GM23338 (cell line): ENCODE results near the gene SRPK1. TPM values are rescaled to one million over a fixed set of nuclear protein-coding genes. Genes with fewer than 3 reads are reported as not detected.

Source experiments
- ATAC-seq: fragments of 200-7000 bp; cut with Tn5 transposase; 3 replicates; pipeline ENCODE4 v1.9.1; 2020
- DNase-seq: peaks from one replicate; pipeline ENCODE4 v3.0.0-alpha.2; 2015; ENCODE audit warnings: low spot score
- H2AFZ ChIP-seq: fragments of 200-600 bp; sonication (generic); 2 replicates; pipeline ENCODE4 v1.8.0; 2016; ENCODE audit warnings: antibody characterized with exemption, mild to moderate bottlenecking, moderate library complexity
- H3F3A ChIP-seq: fragments of 200-600 bp; sonication (generic); replicated peaks from 2 replicates; pipeline ENCODE4 v1.8.0; 2017; ENCODE audit warnings: antibody characterized with exemption, mixed run types, low read depth
- H3K27ac ChIP-seq: fragments of 200-600 bp; sonication (generic); 2 replicates; pipeline ENCODE4 v1.6.1; 2016; ENCODE audit warnings: low read depth
- H3K27me3 ChIP-seq: fragments of 200-600 bp; sonication (generic); 2 replicates; pipeline ENCODE4 v1.8.0; 2016; ENCODE audit warnings: mild to moderate bottlenecking, mixed run types, moderate library complexity; ENCODE audit not compliant: insufficient read depth
- H3K36me3 ChIP-seq: fragments of 200-600 bp; sonication (generic); 2 replicates; pipeline ENCODE4 v1.8.0; 2016; ENCODE audit warnings: mild to moderate bottlenecking; ENCODE audit not compliant: insufficient read depth
- H3K4me1 ChIP-seq: fragments of 200-600 bp; sonication (generic); 2 replicates; pipeline ENCODE4 v1.8.0; 2016; ENCODE audit warnings: mild to moderate bottlenecking, moderate library complexity; ENCODE audit not compliant: insufficient read depth
- H3K4me2 ChIP-seq: fragments of 200-600 bp; sonication (generic); 2 replicates; pipeline ENCODE4 v1.7.1; 2017; ENCODE audit warnings: mixed run types
- H3K4me3 ChIP-seq: fragments of 200-600 bp; sonication (generic); 2 replicates; pipeline ENCODE4 v1.6.1; 2016; ENCODE audit warnings: mixed run types
- H3K79me2 ChIP-seq: fragments of 200-600 bp; sonication (generic); replicated peaks from 2 replicates; pipeline ENCODE4 v1.8.0; 2017; ENCODE audit warnings: mild to moderate bottlenecking; ENCODE audit not compliant: insufficient read depth
- H3K9me2 ChIP-seq: fragments of 200-600 bp; sonication (generic); 2 replicates; pipeline ENCODE4 v1.8.0; 2017; ENCODE audit not compliant: insufficient read depth
- H4K20me1 ChIP-seq: fragments of 200-600 bp; sonication (generic); replicated peaks from 2 replicates; pipeline ENCODE4 v1.8.0; 2017; ENCODE audit warnings: mild to moderate bottlenecking; ENCODE audit not compliant: insufficient read depth
- H3K27ac Mint-ChIP-seq: 2 replicates; pipeline ENCODE4 v1.8.0; 2020; ENCODE audit warnings: inconsistent platforms, mild to moderate bottlenecking, moderate library complexity, mixed read lengths
- H3K27me3 Mint-ChIP-seq: 3 replicates; pipeline ENCODE4 v1.8.0; 2022; ENCODE audit warnings: low read depth, mild to moderate bottlenecking, moderate library complexity, mixed read lengths, inconsistent platforms; ENCODE audit not compliant: insufficient read depth, poor library complexity
- H3K36me3 Mint-ChIP-seq: 3 replicates; pipeline ENCODE4 v1.8.0; 2021; ENCODE audit warnings: low read depth, mild to moderate bottlenecking, inconsistent platforms, moderate library complexity, mixed read lengths
- H3K4me1 Mint-ChIP-seq: 3 replicates; pipeline ENCODE4 v1.8.0; 2020; ENCODE audit warnings: mild to moderate bottlenecking, inconsistent platforms, mixed read lengths
- H3K4me3 Mint-ChIP-seq: 3 replicates; pipeline ENCODE4 v1.8.0; 2021; ENCODE audit warnings: moderate library complexity, mild to moderate bottlenecking, inconsistent platforms, mixed read lengths
- H3K9me3 Mint-ChIP-seq: 3 replicates; pipeline ENCODE4 v1.8.0; 2020; ENCODE audit warnings: moderate library complexity, mild to moderate bottlenecking, inconsistent platforms, mixed read lengths
- EZH2 ChIP-seq: fragments of 200-600 bp; sonication (generic); IDR thresholded peaks from one replicate; pipeline ENCODE4 v1.8.0; 2017; ENCODE audit warnings: antibody characterized with exemption, mild to moderate bottlenecking, low read depth; ENCODE audit not compliant: unreplicated experiment
- EZH2phosphoT487 ChIP-seq: fragments of 200-600 bp; sonication (generic); IDR thresholded peaks from one replicate; pipeline ENCODE4 v1.8.1; 2018; ENCODE audit warnings: antibody characterized with exemption; ENCODE audit not compliant: unreplicated experiment
- JUNB ChIP-seq: IDR thresholded peaks from one replicate; pipeline ENCODE4 v1.6.1; 2016; ENCODE audit warnings: antibody characterized with exemption; ENCODE audit not compliant: unreplicated experiment
- NANOG ChIP-seq: IDR thresholded peaks from 2 replicates; pipeline ENCODE4 v1.6.1; 2016; ENCODE audit warnings: antibody characterized with exemption, borderline replicate concordance
- POLR2AphosphoS5 ChIP-seq: IDR thresholded peaks from 2 replicates; pipeline ENCODE4 v1.6.1; 2016; ENCODE audit warnings: antibody characterized with exemption, low read depth
- STAT1 ChIP-seq: IDR thresholded peaks from one replicate; pipeline ENCODE4 v1.6.1; 2016; ENCODE audit warnings: antibody characterized with exemption; ENCODE audit not compliant: unreplicated experiment
- ZNF114 ChIP-seq: fragments of 250-450 bp; sonication (Bioruptor Pico); IDR thresholded peaks from 2 replicates; pipeline ENCODE4 v1.5.0; 2020; ENCODE audit warnings: mild to moderate bottlenecking, moderate library complexity
- ZNF331 ChIP-seq: fragments of 250-450 bp; sonication (Bioruptor Pico); IDR thresholded peaks from 2 replicates; pipeline ENCODE4 v1.5.0; 2020; ENCODE audit warnings: low read depth, mild to moderate bottlenecking, moderate library complexity
- polyA plus RNA-seq: library from polyadenylated mRNA; unstranded; fragments of >200 nt; fragmentation: Nextera tagmentation; extraction: Ambion mirVana; gene quantifications from 2 replicates; pipeline ENCODE4 v1.2.1, GENCODE V29; 2016
- total RNA-seq: library from RNA; depleted of rRNA; stranded (reverse); fragments of >200 nt; shearing (Covaris generic); gene quantifications from 2 replicates; pipeline ENCODE4 v1.2.3, GENCODE V29; 2014
- TF ChIP-seq, protein P1 (sequence below): fragments of 250-450 bp; sonication (Bioruptor Pico); IDR thresholded peaks from 2 replicates; pipeline ENCODE4 v1.5.0; 2020; ENCODE audit warnings: mild to moderate bottlenecking, moderate library complexity
- TF ChIP-seq, protein P2 (sequence below): IDR thresholded peaks from one replicate; pipeline ENCODE4 v1.6.1; 2018; ENCODE audit warnings: antibody characterized with exemption; ENCODE audit not compliant: unreplicated experiment
- TF ChIP-seq, protein P3 (sequence below): IDR thresholded peaks from 2 replicates; pipeline ENCODE4 v1.6.1; 2016; ENCODE audit warnings: antibody characterized with exemption
- TF ChIP-seq, protein P4 (sequence below), 2 experiments: fragments of 200-600 bp in 1 of 2; sonication (generic) in 1 of 2; conservative IDR thresholded peaks; 2 replicates each; pipeline versions ENCODE4 v1.5.1 to v1.6.1; 2016 to 2017; ENCODE audit warnings: antibody characterized with exemption in 2 of 2, low read depth in 2 of 2, mild to moderate bottlenecking in 2 of 2, moderate library complexity in 1 of 2

Gene SRPK1
- total and polyA plus RNA-seq, 2 experiments from 2014 or later = 175 to 202 TPM

DNA sequence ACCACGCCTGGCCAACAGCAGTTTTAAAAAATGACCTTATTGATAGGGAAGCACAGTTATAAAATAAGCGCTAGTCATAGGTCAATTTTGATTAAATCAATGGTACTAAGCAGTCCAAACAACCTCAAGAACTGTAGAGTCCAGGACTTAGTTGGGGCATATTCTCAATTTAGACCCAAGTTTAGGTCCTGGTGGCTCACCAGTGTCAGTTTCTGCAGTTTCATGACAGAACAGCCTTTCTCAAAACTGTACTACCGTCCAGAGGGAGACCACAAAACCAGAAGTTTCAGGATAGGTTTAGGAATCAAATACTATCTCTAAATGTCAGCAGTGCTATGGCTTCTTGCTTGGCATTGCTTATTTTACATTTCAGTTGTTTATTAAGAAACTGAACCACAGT, 76.6 kb downstream of the SRPK1 start:
- Histone ChIP-seq H3F3A (0 out of 2 replicates have a peak, but pooled peaks cover 3% of the 10 kb centered on the region), H3K4me1 (no peaks in the 10 kb centered on the region), H3K79me2 (peaks cover 9% of the 10 kb centered on the region; the same call in 1 of the 2 replicates), H3K27me3 (no peaks in the 10 kb centered on the region), H4K20me1 (no peaks in the 10 kb centered on the region), H3K27ac (no peak overlapping the region), H2AFZ (no peak overlapping the region), H3K36me3 (peaks cover 52% of the 10 kb centered on the region), H3K4me3 (no peak overlapping the region), H3K9me2 (no peaks in the 10 kb centered on the region; the same call in 1 of the 2 replicates), H3K4me2 (no peak overlapping the region)
- H3K36me3 Mint-ChIP-seq = peaks cover 90% of the 10 kb centered on the region
- no peak overlapping the region for H3K27ac Mint-ChIP-seq
- DNase-seq = no peak
- H3K4me3 Mint-ChIP-seq = no peak overlapping the region
- no peaks in the 10 kb centered on the region; the same call in 2 of the 3 replicates for H3K4me1 Mint-ChIP-seq
- TF ChIP-seq ZNF114 (CRISPR knock-in tag) (no peak), POLR2AphosphoS5 (no peak), ZNF331 (CRISPR knock-in tag) (no peak), EZH2 (no peak), JUNB (no peak), EZH2phosphoT487 (no peak), STAT1 (no peak), NANOG (no peak)
- TF ChIP-seq, protein P1, sequence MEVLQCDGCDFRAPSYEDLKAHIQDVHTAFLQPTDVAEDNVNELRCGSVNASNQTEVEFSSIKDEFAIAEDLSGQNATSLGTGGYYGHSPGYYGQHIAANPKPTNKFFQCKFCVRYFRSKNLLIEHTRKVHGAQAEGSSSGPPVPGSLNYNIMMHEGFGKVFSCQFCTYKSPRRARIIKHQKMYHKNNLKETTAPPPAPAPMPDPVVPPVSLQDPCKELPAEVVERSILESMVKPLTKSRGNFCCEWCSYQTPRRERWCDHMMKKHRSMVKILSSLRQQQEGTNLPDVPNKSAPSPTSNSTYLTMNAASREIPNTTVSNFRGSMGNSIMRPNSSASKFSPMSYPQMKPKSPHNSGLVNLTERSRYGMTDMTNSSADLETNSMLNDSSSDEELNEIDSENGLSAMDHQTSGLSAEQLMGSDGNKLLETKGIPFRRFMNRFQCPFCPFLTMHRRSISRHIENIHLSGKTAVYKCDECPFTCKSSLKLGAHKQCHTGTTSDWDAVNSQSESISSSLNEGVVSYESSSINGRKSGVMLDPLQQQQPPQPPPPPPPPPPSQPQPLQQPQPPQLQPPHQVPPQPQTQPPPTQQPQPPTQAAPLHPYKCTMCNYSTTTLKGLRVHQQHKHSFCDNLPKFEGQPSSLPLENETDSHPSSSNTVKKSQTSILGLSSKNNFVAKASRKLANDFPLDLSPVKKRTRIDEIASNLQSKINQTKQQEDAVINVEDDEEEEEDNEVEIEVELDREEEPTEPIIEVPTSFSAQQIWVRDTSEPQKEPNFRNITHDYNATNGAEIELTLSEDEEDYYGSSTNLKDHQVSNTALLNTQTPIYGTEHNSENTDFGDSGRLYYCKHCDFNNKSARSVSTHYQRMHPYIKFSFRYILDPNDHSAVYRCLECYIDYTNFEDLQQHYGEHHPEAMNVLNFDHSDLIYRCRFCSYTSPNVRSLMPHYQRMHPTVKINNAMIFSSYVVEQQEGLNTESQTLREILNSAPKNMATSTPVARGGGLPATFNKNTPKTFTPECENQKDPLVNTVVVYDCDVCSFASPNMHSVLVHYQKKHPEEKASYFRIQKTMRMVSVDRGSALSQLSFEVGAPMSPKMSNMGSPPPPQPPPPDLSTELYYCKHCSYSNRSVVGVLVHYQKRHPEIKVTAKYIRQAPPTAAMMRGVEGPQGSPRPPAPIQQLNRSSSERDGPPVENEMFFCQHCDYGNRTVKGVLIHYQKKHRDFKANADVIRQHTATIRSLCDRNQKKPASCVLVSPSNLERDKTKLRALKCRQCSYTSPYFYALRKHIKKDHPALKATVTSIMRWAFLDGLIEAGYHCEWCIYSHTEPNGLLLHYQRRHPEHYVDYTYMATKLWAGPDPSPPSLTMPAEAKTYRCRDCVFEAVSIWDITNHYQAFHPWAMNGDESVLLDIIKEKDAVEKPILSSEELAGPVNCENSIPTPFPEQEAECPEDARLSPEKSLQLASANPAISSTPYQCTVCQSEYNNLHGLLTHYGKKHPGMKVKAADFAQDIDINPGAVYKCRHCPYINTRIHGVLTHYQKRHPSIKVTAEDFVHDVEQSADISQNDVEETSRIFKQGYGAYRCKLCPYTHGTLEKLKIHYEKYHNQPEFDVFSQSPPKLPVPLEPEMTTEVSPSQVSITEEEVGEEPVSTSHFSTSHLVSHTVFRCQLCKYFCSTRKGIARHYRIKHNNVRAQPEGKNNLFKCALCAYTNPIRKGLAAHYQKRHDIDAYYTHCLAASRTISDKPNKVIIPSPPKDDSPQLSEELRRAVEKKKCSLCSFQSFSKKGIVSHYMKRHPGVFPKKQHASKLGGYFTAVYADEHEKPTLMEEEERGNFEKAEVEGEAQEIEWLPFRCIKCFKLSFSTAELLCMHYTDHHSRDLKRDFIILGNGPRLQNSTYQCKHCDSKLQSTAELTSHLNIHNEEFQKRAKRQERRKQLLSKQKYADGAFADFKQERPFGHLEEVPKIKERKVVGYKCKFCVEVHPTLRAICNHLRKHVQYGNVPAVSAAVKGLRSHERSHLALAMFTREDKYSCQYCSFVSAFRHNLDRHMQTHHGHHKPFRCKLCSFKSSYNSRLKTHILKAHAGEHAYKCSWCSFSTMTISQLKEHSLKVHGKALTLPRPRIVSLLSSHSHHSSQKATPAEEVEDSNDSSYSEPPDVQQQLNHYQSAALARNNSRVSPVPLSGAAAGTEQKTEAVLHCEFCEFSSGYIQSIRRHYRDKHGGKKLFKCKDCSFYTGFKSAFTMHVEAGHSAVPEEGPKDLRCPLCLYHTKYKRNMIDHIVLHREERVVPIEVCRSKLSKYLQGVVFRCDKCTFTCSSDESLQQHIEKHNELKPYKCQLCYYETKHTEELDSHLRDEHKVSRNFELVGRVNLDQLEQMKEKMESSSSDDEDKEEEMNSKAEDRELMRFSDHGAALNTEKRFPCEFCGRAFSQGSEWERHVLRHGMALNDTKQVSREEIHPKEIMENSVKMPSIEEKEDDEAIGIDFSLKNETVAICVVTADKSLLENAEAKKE (CRISPR knock-in tag) = no peak
- TF ChIP-seq, protein P2, sequence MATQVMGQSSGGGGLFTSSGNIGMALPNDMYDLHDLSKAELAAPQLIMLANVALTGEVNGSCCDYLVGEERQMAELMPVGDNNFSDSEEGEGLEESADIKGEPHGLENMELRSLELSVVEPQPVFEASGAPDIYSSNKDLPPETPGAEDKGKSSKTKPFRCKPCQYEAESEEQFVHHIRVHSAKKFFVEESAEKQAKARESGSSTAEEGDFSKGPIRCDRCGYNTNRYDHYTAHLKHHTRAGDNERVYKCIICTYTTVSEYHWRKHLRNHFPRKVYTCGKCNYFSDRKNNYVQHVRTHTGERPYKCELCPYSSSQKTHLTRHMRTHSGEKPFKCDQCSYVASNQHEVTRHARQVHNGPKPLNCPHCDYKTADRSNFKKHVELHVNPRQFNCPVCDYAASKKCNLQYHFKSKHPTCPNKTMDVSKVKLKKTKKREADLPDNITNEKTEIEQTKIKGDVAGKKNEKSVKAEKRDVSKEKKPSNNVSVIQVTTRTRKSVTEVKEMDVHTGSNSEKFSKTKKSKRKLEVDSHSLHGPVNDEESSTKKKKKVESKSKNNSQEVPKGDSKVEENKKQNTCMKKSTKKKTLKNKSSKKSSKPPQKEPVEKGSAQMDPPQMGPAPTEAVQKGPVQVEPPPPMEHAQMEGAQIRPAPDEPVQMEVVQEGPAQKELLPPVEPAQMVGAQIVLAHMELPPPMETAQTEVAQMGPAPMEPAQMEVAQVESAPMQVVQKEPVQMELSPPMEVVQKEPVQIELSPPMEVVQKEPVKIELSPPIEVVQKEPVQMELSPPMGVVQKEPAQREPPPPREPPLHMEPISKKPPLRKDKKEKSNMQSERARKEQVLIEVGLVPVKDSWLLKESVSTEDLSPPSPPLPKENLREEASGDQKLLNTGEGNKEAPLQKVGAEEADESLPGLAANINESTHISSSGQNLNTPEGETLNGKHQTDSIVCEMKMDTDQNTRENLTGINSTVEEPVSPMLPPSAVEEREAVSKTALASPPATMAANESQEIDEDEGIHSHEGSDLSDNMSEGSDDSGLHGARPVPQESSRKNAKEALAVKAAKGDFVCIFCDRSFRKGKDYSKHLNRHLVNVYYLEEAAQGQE = no peak
- TF ChIP-seq, protein P3, sequence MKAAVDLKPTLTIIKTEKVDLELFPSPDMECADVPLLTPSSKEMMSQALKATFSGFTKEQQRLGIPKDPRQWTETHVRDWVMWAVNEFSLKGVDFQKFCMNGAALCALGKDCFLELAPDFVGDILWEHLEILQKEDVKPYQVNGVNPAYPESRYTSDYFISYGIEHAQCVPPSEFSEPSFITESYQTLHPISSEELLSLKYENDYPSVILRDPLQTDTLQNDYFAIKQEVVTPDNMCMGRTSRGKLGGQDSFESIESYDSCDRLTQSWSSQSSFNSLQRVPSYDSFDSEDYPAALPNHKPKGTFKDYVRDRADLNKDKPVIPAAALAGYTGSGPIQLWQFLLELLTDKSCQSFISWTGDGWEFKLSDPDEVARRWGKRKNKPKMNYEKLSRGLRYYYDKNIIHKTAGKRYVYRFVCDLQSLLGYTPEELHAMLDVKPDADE = no peak
- TF ChIP-seq, protein P4, sequence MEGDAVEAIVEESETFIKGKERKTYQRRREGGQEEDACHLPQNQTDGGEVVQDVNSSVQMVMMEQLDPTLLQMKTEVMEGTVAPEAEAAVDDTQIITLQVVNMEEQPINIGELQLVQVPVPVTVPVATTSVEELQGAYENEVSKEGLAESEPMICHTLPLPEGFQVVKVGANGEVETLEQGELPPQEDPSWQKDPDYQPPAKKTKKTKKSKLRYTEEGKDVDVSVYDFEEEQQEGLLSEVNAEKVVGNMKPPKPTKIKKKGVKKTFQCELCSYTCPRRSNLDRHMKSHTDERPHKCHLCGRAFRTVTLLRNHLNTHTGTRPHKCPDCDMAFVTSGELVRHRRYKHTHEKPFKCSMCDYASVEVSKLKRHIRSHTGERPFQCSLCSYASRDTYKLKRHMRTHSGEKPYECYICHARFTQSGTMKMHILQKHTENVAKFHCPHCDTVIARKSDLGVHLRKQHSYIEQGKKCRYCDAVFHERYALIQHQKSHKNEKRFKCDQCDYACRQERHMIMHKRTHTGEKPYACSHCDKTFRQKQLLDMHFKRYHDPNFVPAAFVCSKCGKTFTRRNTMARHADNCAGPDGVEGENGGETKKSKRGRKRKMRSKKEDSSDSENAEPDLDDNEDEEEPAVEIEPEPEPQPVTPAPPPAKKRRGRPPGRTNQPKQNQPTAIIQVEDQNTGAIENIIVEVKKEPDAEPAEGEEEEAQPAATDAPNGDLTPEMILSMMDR (conservative IDR thresholded peaks at IDR 0.05; ENCODE audit: low read depth in 2 of 2) = no peak
- no peaks in the 10 kb centered on the region; the same call in 2 of the 3 replicates for H3K9me3 Mint-ChIP-seq
- peaks cover 5% of the 10 kb centered on the region for H3K27me3 Mint-ChIP-seq
- ATAC-seq = no peak
